SK-N-SH treated with all-trans-retinoic acid at 6 μM for 48 hours (cell line): Measurements from ENCODE around the gene NOS3.
A peak's percentile ranks its signal among the peaks of the same experiment; 100 is the strongest.

Source experiments
- ATAC-seq: fragments of 200-7000 bp; cut with Tn5 transposase; 3 replicates; pipeline ENCODE4 v1.9.1; 2020; ENCODE audit warnings: mild to moderate bottlenecking, moderate library complexity
- ARNTL ChIP-seq: fragments of 450-650 bp; formaldehyde crosslinking; IDR thresholded peaks from 2 replicates; pipeline ENCODE4 v1.5.0; 2020; ENCODE audit warnings: low read depth, mild to moderate bottlenecking, moderate library complexity, borderline replicate concordance
- BACH2 ChIP-seq: fragments of 250-450 bp; sonication (Bioruptor Pico); IDR thresholded peaks from 2 replicates; pipeline ENCODE4 v1.9.0; 2021; ENCODE audit warnings: mild to moderate bottlenecking, borderline replicate concordance
- CREB5 ChIP-seq: fragments of 250-450 bp; sonication (Bioruptor Pico); IDR thresholded peaks from 2 replicates; pipeline ENCODE4 v1.5.1; 2020; ENCODE audit warnings: low read depth, mild to moderate bottlenecking, moderate library complexity
- CSDC2 ChIP-seq: fragments of 250-450 bp; sonication (Bioruptor Pico); IDR thresholded peaks from 2 replicates; pipeline ENCODE4 v1.5.0; 2020; ENCODE audit warnings: mild to moderate bottlenecking, moderate library complexity
- CSRNP3 ChIP-seq: fragments of 250-450 bp; sonication (Bioruptor Pico); IDR thresholded peaks from 2 replicates; pipeline ENCODE4 v1.5.1; 2021; ENCODE audit warnings: mild to moderate bottlenecking, moderate library complexity
- ESRRG ChIP-seq: fragments of 250-450 bp; sonication (Bioruptor Pico); IDR thresholded peaks from 2 replicates; pipeline ENCODE4 v1.6.1; 2021; ENCODE audit warnings: mild to moderate bottlenecking
- GLIS3 ChIP-seq: fragments of 250-450 bp; sonication (Bioruptor Pico); IDR thresholded peaks from 2 replicates; pipeline ENCODE4 v1.5.0; 2020; ENCODE audit warnings: mild to moderate bottlenecking, moderate library complexity
- ISL1 ChIP-seq: fragments of 250-450 bp; sonication (Bioruptor Pico); IDR thresholded peaks from 2 replicates; pipeline ENCODE4 v2.1.2; 2022; ENCODE audit warnings: mild to moderate bottlenecking, moderate library complexity
- OSR1 ChIP-seq: fragments of 250-450 bp; sonication (Bioruptor Pico); IDR thresholded peaks from 2 replicates; pipeline ENCODE4 v1.8.0; 2022; ENCODE audit warnings: moderate library complexity, mild to moderate bottlenecking, inconsistent platforms
- PATZ1 ChIP-seq: fragments of 250-450 bp; sonication (Bioruptor Pico); IDR thresholded peaks from 2 replicates; pipeline ENCODE4 v1.8.0; 2020; ENCODE audit warnings: mild to moderate bottlenecking, moderate library complexity, borderline replicate concordance
- POU6F1 ChIP-seq: fragments of 250-450 bp; sonication (Bioruptor Pico); IDR thresholded peaks from 2 replicates; pipeline ENCODE4 v1.8.0; 2021; ENCODE audit warnings: low read depth, mild to moderate bottlenecking, moderate library complexity, borderline replicate concordance
- PPARA ChIP-seq: fragments of 250-450 bp; sonication (Bioruptor Pico); IDR thresholded peaks from 2 replicates; pipeline ENCODE4 v1.5.0; 2020; ENCODE audit warnings: mild to moderate bottlenecking, borderline replicate concordance
- RARB ChIP-seq: fragments of 250-450 bp; sonication (Bioruptor Pico); IDR thresholded peaks from 2 replicates; pipeline ENCODE4 v1.8.0; 2021; ENCODE audit warnings: mild to moderate bottlenecking, moderate library complexity
- TCF4 ChIP-seq: fragments of 250-450 bp; sonication (Bioruptor Pico); IDR thresholded peaks from 2 replicates; pipeline ENCODE4 v1.8.0; 2021; ENCODE audit warnings: mild to moderate bottlenecking, moderate library complexity, borderline replicate concordance
- TOX ChIP-seq: fragments of 250-450 bp; sonication (Bioruptor Pico); IDR thresholded peaks from 2 replicates; pipeline ENCODE4 v1.8.0; 2021; ENCODE audit warnings: mild to moderate bottlenecking, moderate library complexity, borderline replicate concordance
- TSHZ2 ChIP-seq: fragments of 250-450 bp; sonication (Bioruptor Pico); IDR thresholded peaks from 2 replicates; pipeline ENCODE4 v1.5.0; 2020; ENCODE audit warnings: mild to moderate bottlenecking, moderate library complexity
- ZC3H10 ChIP-seq: fragments of 250-450 bp; sonication (Bioruptor Pico); IDR thresholded peaks from 2 replicates; pipeline ENCODE4 v1.5.1; 2021; ENCODE audit warnings: mild to moderate bottlenecking, moderate library complexity
- ZFP3 ChIP-seq: fragments of 250-450 bp; sonication (Bioruptor Pico); IDR thresholded peaks from 2 replicates; pipeline ENCODE4 v1.5.0; 2020; ENCODE audit warnings: mild to moderate bottlenecking, moderate library complexity
- ZNF565 ChIP-seq: fragments of 450-650 bp; formaldehyde crosslinking; conservative IDR thresholded peaks from 2 replicates; pipeline ENCODE4 v1.5.0; 2020; ENCODE audit warnings: low read depth, mild to moderate bottlenecking, moderate library complexity
- ZNF70 ChIP-seq: fragments of 450-650 bp; formaldehyde crosslinking; IDR thresholded peaks from 2 replicates; pipeline ENCODE4 v1.5.0; 2020; ENCODE audit warnings: mild to moderate bottlenecking, moderate library complexity
- ZNF8 ChIP-seq: fragments of 450-650 bp; formaldehyde crosslinking; IDR thresholded peaks from 2 replicates; pipeline ENCODE4 v1.5.0; 2020; ENCODE audit warnings: mild to moderate bottlenecking, moderate library complexity

NOS3 gene

GRCh38 chr7:151038951-151039849 is 48.4 kb downstream of the NOS3 start:
- TF ChIP-seq CSDC2 (CRISPR knock-in tag) (no peak), BACH2 (CRISPR knock-in tag) (no peak), CSRNP3 (CRISPR knock-in tag) (no peak), ZC3H10 (no peak), PATZ1 (0 out of 2 replicates have a peak, but pooled peaks have one; percentile 18), RARB (CRISPR knock-in tag) (no peak), TOX (CRISPR knock-in tag) (no peak), ZNF565 (no peak; the same call in 1 of the 2 replicates), ESRRG (CRISPR knock-in tag) (0 out of 2 replicates have a peak, but pooled peaks have one; percentile 13), ZFP3 (CRISPR knock-in tag) (peak; percentile 57; the same call in 1 of the 2 replicates), ZNF70 (CRISPR knock-in tag) (0 out of 2 replicates have a peak, but pooled peaks have one; percentile 6), POU6F1 (CRISPR knock-in tag) (no peak), TSHZ2 (0 out of 2 replicates have a peak, but pooled peaks have one; percentile 20), PPARA (no peak), TCF4 (peak; percentile 57; the same call in 1 of the 2 replicates), OSR1 (CRISPR knock-in tag) (no peak), GLIS3 (CRISPR knock-in tag) (0 out of 2 replicates have a peak, but pooled peaks have one; percentile 45)
- ATAC-seq: peak; percentile 89

GRCh38 chr7:151039850-151040548 is 49.2 kb downstream of the NOS3 start:
- no peak for TF ChIP-seq CREB5
- no peak for TF ChIP-seq ISL1
- TF ChIP-seq ARNTL (CRISPR knock-in tag): no peak
- no peak for TF ChIP-seq ZC3H10
- TF ChIP-seq CSDC2 (CRISPR knock-in tag): no peak
- TF ChIP-seq PPARA: no peak
- TF ChIP-seq RARB (CRISPR knock-in tag): no peak
- no peak for TF ChIP-seq PATZ1
- TF ChIP-seq GLIS3 (CRISPR knock-in tag): no peak
- no peak for TF ChIP-seq ESRRG (CRISPR knock-in tag)
- TF ChIP-seq CSRNP3 (CRISPR knock-in tag): no peak
- TF ChIP-seq ZNF565: no peak
- no peak for TF ChIP-seq ZNF8
- TF ChIP-seq OSR1 (CRISPR knock-in tag): no peak
- TF ChIP-seq, all 23 proteins: peak for 0
- peak; percentile 19 for ATAC-seq
